H1 (cell line): Measurements from ENCODE around the gene TRNAU1AP. TPM values are rescaled to one million over a fixed set of nuclear protein-coding genes. Genes with fewer than 3 reads are reported as not detected.

Source experiments
- CTCF ChIA-PET: fragments of 300-600 bp; sonication (Branson Sonifier 250); formaldehyde crosslinking; loops from one replicate; lab custom pipeline; 2021; ENCODE audit not compliant: partially characterized antibody; lab: Charles Lee
- POLR2A ChIA-PET: fragments of 300-600 bp; sonication (Branson Sonifier 250); formaldehyde crosslinking; loops from one replicate; lab custom pipeline; 2021; ENCODE audit warnings: inconsistent platforms; ENCODE audit not compliant: partially characterized antibody; lab: Charles Lee
- DNase-seq, 2 experiments: peaks; one replicate each; pipeline versions ENCODE4 v3.0.0 to v3.0.0-alpha.2; 2010 to 2022; ENCODE audit warnings: low spot score in 2 of 2, low read depth in 1 of 2, mixed read lengths in 1 of 2
- FAIRE-seq: peaks from 2 replicates; lab custom pipeline; 2011; peaks lifted over from hg19 to GRCh38; lab: Jason Lieb, UNC
- H2AFZ ChIP-seq: 2 replicates; pipeline ENCODE4 v1.8.1; 2012; ENCODE audit warnings: low read length, inconsistent platforms
- H2AK5ac ChIP-seq: 2 replicates; pipeline ENCODE4 v1.6.1; 2013; ENCODE audit warnings: low read depth, low read length
- H2BK120ac ChIP-seq: replicated peaks from 2 replicates; pipeline ENCODE3; 2013; ENCODE audit warnings: low read depth, low read length, inconsistent platforms
- H2BK12ac ChIP-seq: 2 replicates; pipeline ENCODE4 v1.6.1; 2013; ENCODE audit warnings: low read depth, low read length
- H2BK15ac ChIP-seq: 2 replicates; pipeline ENCODE4 v1.6.1; 2013; ENCODE audit warnings: low read length
- H2BK20ac ChIP-seq: 2 replicates; pipeline ENCODE4 v1.6.1; 2013; ENCODE audit warnings: low read length
- H2BK5ac ChIP-seq: 2 replicates; pipeline ENCODE4 v1.6.1; 2013; ENCODE audit warnings: low read depth, low read length
- H3K14ac ChIP-seq: 2 replicates; pipeline ENCODE4 v1.6.1; 2013; ENCODE audit warnings: inconsistent platforms; ENCODE audit not compliant: insufficient read length
- H3K18ac ChIP-seq: 2 replicates; pipeline ENCODE4 v1.6.1; 2013; ENCODE audit warnings: low read length; ENCODE audit errors: extremely low read depth
- H3K23ac ChIP-seq: 2 replicates; pipeline ENCODE4 v1.6.1; 2013; ENCODE audit warnings: inconsistent platforms; ENCODE audit not compliant: insufficient read length
- H3K23me2 ChIP-seq: 2 replicates; pipeline ENCODE4 v1.6.1; 2013; ENCODE audit warnings: low read depth, low read length
- H3K27ac ChIP-seq: 2 replicates; pipeline ENCODE4 v1.6.1; 2011; ENCODE audit warnings: low read depth, low read length, inconsistent platforms
- H3K27me3 ChIP-seq, 4 experiments: replicated peaks in 1 of 4; 1 replicate in 1 of 4; 2 replicates in 3 of 4; pipeline versions ENCODE4 v1.6.1 to v1.8.1; 2011 to 2013; ENCODE audit warnings: low read length in 3 of 4, mild to moderate bottlenecking in 3 of 4, inconsistent platforms in 2 of 4, mixed read lengths in 2 of 4, moderate library complexity in 1 of 4; ENCODE audit not compliant: control insufficient read depth in 3 of 4, insufficient read depth in 3 of 4; ENCODE audit errors: extremely low read depth in 1 of 4
- H3K36me3 ChIP-seq, 4 experiments: 2 replicates each; pipeline versions ENCODE4 v1.6.1 to v1.8.1; 2011 to 2013; ENCODE audit warnings: mild to moderate bottlenecking in 4 of 4, low read length in 3 of 4, moderate library complexity in 2 of 4, control low read depth in 1 of 4, inconsistent platforms in 1 of 4; ENCODE audit not compliant: insufficient read depth in 4 of 4, control insufficient read depth in 2 of 4
- H3K4ac ChIP-seq: replicated peaks from 2 replicates; pipeline ENCODE3; 2013; ENCODE audit warnings: low read length, low read depth, mixed read lengths, inconsistent platforms; ENCODE audit not compliant: insufficient read length
- H3K4me1 ChIP-seq, 4 experiments: replicated peaks in 1 of 4; 1 replicate in 1 of 4; 2 replicates in 3 of 4; pipeline versions ENCODE4 v1.6.1 to v1.8.1; 2011 to 2013; ENCODE audit warnings: low read length in 3 of 4, inconsistent platforms in 2 of 4, mixed read lengths in 1 of 4; ENCODE audit not compliant: insufficient read depth in 4 of 4, control insufficient read depth in 3 of 4
- H3K4me2 ChIP-seq, 2 experiments: 2 replicates each; pipeline versions ENCODE4 v1.6.1 to v1.8.1; 2011 to 2013; ENCODE audit warnings: low read depth in 2 of 2, low read length in 2 of 2, control low read depth in 1 of 2, inconsistent platforms in 1 of 2, mild to moderate bottlenecking in 1 of 2; ENCODE audit not compliant: insufficient read depth in 1 of 2
- H3K4me3 ChIP-seq, 4 experiments: fragments of 200-600, 300-600 bp in 1 of 4; sonication (generic), shearing (Covaris generic), sonication (Bioruptor Twin) in 1 of 4; 2 replicates each; pipeline versions ENCODE4 v1.5.1 to v1.8.1; 2011 to 2016; ENCODE audit warnings: low read length in 4 of 4, low read depth in 3 of 4, control low read depth in 2 of 4, inconsistent platforms in 2 of 4, mild to moderate bottlenecking in 2 of 4, mixed read lengths in 1 of 4, moderate library complexity in 1 of 4; ENCODE audit not compliant: insufficient read depth in 2 of 4; ENCODE audit errors: extremely low read depth in 1 of 4
- H3K56ac ChIP-seq: replicated peaks from 2 replicates; pipeline ENCODE3; 2013; ENCODE audit warnings: low read depth, mild to moderate bottlenecking, mixed read lengths, low read length, inconsistent platforms; ENCODE audit not compliant: insufficient read length
- H3K79me1 ChIP-seq: 2 replicates; pipeline ENCODE4 v1.6.1; 2013; ENCODE audit warnings: low read depth, low read length, control low read depth
- H3K79me2 ChIP-seq, 2 experiments: 2 replicates each; pipeline versions ENCODE4 v1.6.1 to v1.8.1; 2012 to 2013; ENCODE audit warnings: low read length in 2 of 2, mild to moderate bottlenecking in 2 of 2, inconsistent platforms in 1 of 2; ENCODE audit not compliant: insufficient read depth in 2 of 2, control insufficient read depth in 1 of 2
- H3K9ac ChIP-seq, 4 experiments: replicated peaks in 1 of 4; 1 replicate in 1 of 4; 2 replicates in 3 of 4; pipeline versions ENCODE4 v1.6.1 to v1.8.1; 2011 to 2013; ENCODE audit warnings: low read depth in 3 of 4, low read length in 3 of 4, control low read depth in 2 of 4, mild to moderate bottlenecking in 2 of 4, moderate library complexity in 2 of 4, inconsistent platforms in 1 of 4; ENCODE audit errors: extremely low read depth in 1 of 4
- H3K9me3 ChIP-seq, 2 experiments: 2 replicates each; pipeline versions ENCODE4 v1.6.1 to v1.8.1; 2012 to 2013; ENCODE audit warnings: mild to moderate bottlenecking in 2 of 2, moderate library complexity in 2 of 2, control low read depth in 1 of 2, inconsistent platforms in 1 of 2, low read depth in 1 of 2, low read length in 1 of 2, mixed read lengths in 1 of 2; ENCODE audit not compliant: insufficient read depth in 2 of 2
- H4K20me1 ChIP-seq, 2 experiments: replicated peaks in 1 of 2; 2 replicates each; pipeline versions ENCODE3 to v1.8.1; 2011 to 2013; ENCODE audit warnings: inconsistent platforms in 2 of 2, low read length in 2 of 2, mild to moderate bottlenecking in 1 of 2; ENCODE audit not compliant: insufficient read depth in 2 of 2, control insufficient read depth in 1 of 2
- H4K5ac ChIP-seq: 2 replicates; pipeline ENCODE4 v1.6.1; 2013; ENCODE audit warnings: low read length, low read depth, mixed read lengths, inconsistent platforms; ENCODE audit not compliant: insufficient read length
- H4K8ac ChIP-seq: 2 replicates; pipeline ENCODE4 v1.8.0; 2013; ENCODE audit warnings: mild to moderate bottlenecking, moderate library complexity, low read length, inconsistent platforms; ENCODE audit not compliant: insufficient read depth; ENCODE audit errors: extremely low read depth
- H4K91ac ChIP-seq: replicated peaks from 2 replicates; pipeline ENCODE3; 2013; ENCODE audit warnings: low read length, mixed read lengths, inconsistent platforms; ENCODE audit not compliant: insufficient read length
- CEBPB ChIP-seq: IDR thresholded peaks from 2 replicates; pipeline ENCODE4 v1.6.1; 2012; ENCODE audit warnings: low read depth, low read length
- GABPA ChIP-seq: IDR thresholded peaks from 2 replicates; pipeline ENCODE4 v1.6.1; 2011; ENCODE audit warnings: mild to moderate bottlenecking, low read length, moderate library complexity, borderline replicate concordance; ENCODE audit not compliant: insufficient read depth
- HDAC6 ChIP-seq: IDR thresholded peaks from one replicate; pipeline ENCODE4 v1.7.1; 2012; ENCODE audit warnings: low read depth, mild to moderate bottlenecking, inconsistent platforms, low read length, moderate library complexity
- JUN ChIP-seq: IDR thresholded peaks from 2 replicates; pipeline ENCODE4 v1.6.1; 2011; ENCODE audit warnings: low read depth, mild to moderate bottlenecking, improper control_type of control experiment, low read length
- NANOG ChIP-seq: IDR thresholded peaks from 2 replicates; pipeline ENCODE4 v1.6.1; 2011; ENCODE audit warnings: low read length, low read depth, mild to moderate bottlenecking, inconsistent platforms; ENCODE audit not compliant: insufficient read depth, poor library complexity, severe bottlenecking
- NRF1 ChIP-seq: IDR thresholded peaks from 2 replicates; pipeline ENCODE4 v1.6.1; 2011; ENCODE audit warnings: mild to moderate bottlenecking, low read depth, low read length, improper control_type of control experiment
- POLR2AphosphoS5 ChIP-seq: IDR thresholded peaks from 2 replicates; pipeline ENCODE4 v1.6.1; 2011; ENCODE audit warnings: low read depth, low read length
- RAD21 ChIP-seq, 2 experiments: IDR thresholded peaks in 1 of 2; conservative IDR thresholded peaks in 1 of 2; 2 replicates each; pipeline ENCODE4 v1.6.1; 2011; ENCODE audit warnings: low read depth in 2 of 2, low read length in 2 of 2, improper control_type of control experiment in 1 of 2, inconsistent platforms in 1 of 2, mild to moderate bottlenecking in 1 of 2, moderate library complexity in 1 of 2
- RNF2 ChIP-seq: fragments of 200-900, 300-1000 bp; sonication (generic); IDR thresholded peaks from 2 replicates; pipeline ENCODE4 v1.7.1; 2016; ENCODE audit warnings: borderline replicate concordance, low read depth, mild to moderate bottlenecking, antibody characterized with exemption, low read length; ENCODE audit not compliant: poor library complexity, severe bottlenecking; ENCODE audit errors: missing control alignments
- SIX5 ChIP-seq: IDR thresholded peaks from 2 replicates; pipeline ENCODE4 v1.6.1; 2011; ENCODE audit warnings: mild to moderate bottlenecking, low read depth, low read length
- SP1 ChIP-seq: IDR thresholded peaks from 2 replicates; pipeline ENCODE4 v1.6.1; 2011; ENCODE audit warnings: low read depth, low read length
- TAF1 ChIP-seq: IDR thresholded peaks from 2 replicates; pipeline ENCODE4 v1.6.1; 2011; ENCODE audit warnings: mild to moderate bottlenecking, low read depth, low read length
- TBP ChIP-seq: IDR thresholded peaks from 2 replicates; pipeline ENCODE4 v1.6.1; 2011; ENCODE audit warnings: low read depth, low read length, improper control_type of control experiment
- WGBS, 2 experiments: shearing (Covaris generic) in 1 of 2; methylation state at CpG; one replicate each; pipeline versions ENCODE4 v1.1.6 to v1.1.7; 2013 to 2015; ENCODE audit warnings: low lambda C conversion rate in 2 of 2, mixed read lengths in 2 of 2, inconsistent platforms in 1 of 2, low coverage in 1 of 2, missing lambda C conversion rate in 1 of 2; ENCODE audit not compliant: insufficient replicate concordance in 2 of 2, insufficient coverage in 1 of 2, insufficient read length in 1 of 2; ENCODE audit errors: extremely low coverage in 1 of 2, missing lambda C conversion rate in 1 of 2; 5-methylcytosine and 5-hydroxymethylcytosine counted together
- polyA plus RNA-seq, 7 experiments: library from polyadenylated mRNA; depleted of rRNA in 3 of 7; stranded (reverse) in 5 of 7; unstranded in 2 of 7; fragments of >200 nt in 5 of 7; fragments of 200-250 nt in 2 of 7; gene quantifications; 1 replicate in 5 of 7; 2 replicates in 1 of 7; 4 replicates in 1 of 7; pipeline versions ENCODE4 v1.2.1 to v1.2.3, GENCODE V29; 2011 to 2013; ENCODE audit warnings: missing spikeins in 2 of 7, mixed read lengths in 2 of 7
- total RNA-seq: library from RNA; stranded (reverse); fragmentation: NEBNext Ultra II Directional; extraction: Animal tissue kit (Norgen Biotek cat#: 25700); gene quantifications from 2 replicates; pipeline ENCODE4 v1.2.1, GENCODE V29; 2021

TRNAU1AP gene
- total and polyA plus RNA-seq, 2 of the 8 experiments (the other 6 are each of a cell fraction or from before 2014, with no cell fraction given) = 35.2 to 37.1 TPM

DNA sequence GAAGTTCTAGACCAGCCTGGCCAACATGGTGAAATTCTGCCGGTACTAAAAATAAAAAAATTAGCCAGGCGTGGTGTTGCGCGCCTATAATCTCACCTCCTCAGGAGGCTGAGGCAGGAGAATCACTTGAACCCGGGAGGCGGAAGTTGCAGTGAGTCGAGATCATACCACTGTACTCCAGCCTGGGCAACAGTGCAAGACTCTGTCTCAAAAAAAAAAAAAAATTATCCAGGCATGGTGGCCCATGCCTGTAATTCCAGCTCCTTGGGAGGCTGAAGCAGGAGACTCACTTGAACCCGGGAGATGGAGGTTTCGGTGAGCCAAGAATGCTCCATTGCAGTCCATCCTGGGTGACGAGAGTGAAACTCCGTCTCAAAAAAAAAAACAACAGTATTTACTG is 20.7 kb downstream of the TRNAU1AP start:
- H2BK120ac ChIP-seq = no peak overlapping the region
- no peak overlapping the region for H4K5ac ChIP-seq
- no peak overlapping the region for H3K23ac ChIP-seq
- H2AFZ ChIP-seq = no peak overlapping the region
- H4K20me1 ChIP-seq = peaks cover 0 to 3% of the 10 kb centered on the region in 2 experiments
- H3K4me3 ChIP-seq = no peak overlapping the region
- no peak overlapping the region for H2BK15ac ChIP-seq
- H2AK5ac ChIP-seq = no peak overlapping the region
- no peak overlapping the region for H4K91ac ChIP-seq
- H4K8ac ChIP-seq = no peak overlapping the region
- 95% methylated on average over 11 of the region's 11 CpGs; no CpG with 5 or more reads in 1 of the 2 experiments for WGBS, 2 experiments
- H3K36me3 ChIP-seq = peaks cover 10 to 45% (median 30%) of the 10 kb centered on the region in 4 experiments; a peak in 7 of 8 replicates
- no peak overlapping the region for H3K56ac ChIP-seq
- DNase-seq (no peak), FAIRE-seq (no peak)
- TF ChIP-seq GABPA (no peak), POLR2AphosphoS5 (no peak), HDAC6 (no peak), TAF1 (no peak), TBP (no peak), SIX5 (no peak), SP1 (no peak), CEBPB (no peak), RNF2 (no peak), NRF1 (no peak), RAD21 (IDR thresholded peaks at IDR 0.05 in 1 of 2, conservative IDR thresholded peaks at IDR 0.05 in 1 of 2; ENCODE audit: low read depth in 2 of 2, low read length in 2 of 2) (no peak), JUN (no peak), NANOG (no peak)
- no peaks in the 10 kb centered on the region for H3K79me1 ChIP-seq
- no peaks in the 10 kb centered on the region for H3K9me3 ChIP-seq
- no peak overlapping the region for H3K4ac ChIP-seq
- no peak overlapping the region for H2BK12ac ChIP-seq
- no peaks in the 10 kb centered on the region for H3K4me1 ChIP-seq
- H3K14ac ChIP-seq = no peak overlapping the region
- no peaks in the 10 kb centered on the region for H3K27me3 ChIP-seq
- H3K27ac ChIP-seq = no peak overlapping the region
- no peak overlapping the region for H3K9ac ChIP-seq
- ChIA-PET POLR2A (interaction anchor here (11.9 to 29.3 kb wide), 4 partner anchors 2 to 54 kb away, joined by 473 to 660 read pairs (median 552); partner anchors contain the start of genes RAB42, RCC1 and TRNAU1AP), CTCF (interaction anchor here (9.7 kb wide), 1 partner anchor 30 kb away, joined by 73 read pairs; no protein-coding TSS in a partner anchor)
- H3K79me2 ChIP-seq = no peaks in the 10 kb centered on the region
- H2BK20ac ChIP-seq = no peak overlapping the region
- no peaks in the 10 kb centered on the region for H3K23me2 ChIP-seq
- no peak overlapping the region for H3K18ac ChIP-seq
- no peak overlapping the region for H2BK5ac ChIP-seq
- H3K4me2 ChIP-seq = no peak overlapping the region
